Measurements from ENCODE around the gene SESTD1. TPM values are rescaled to one million over a fixed set of nuclear protein-coding genes. Genes with fewer than 3 reads are reported as not detected.

Gene SESTD1
- total RNA-seq, 6 experiments from 2014 or later = 19.7 to 26.6 (median 24.3) TPM

DNA sequence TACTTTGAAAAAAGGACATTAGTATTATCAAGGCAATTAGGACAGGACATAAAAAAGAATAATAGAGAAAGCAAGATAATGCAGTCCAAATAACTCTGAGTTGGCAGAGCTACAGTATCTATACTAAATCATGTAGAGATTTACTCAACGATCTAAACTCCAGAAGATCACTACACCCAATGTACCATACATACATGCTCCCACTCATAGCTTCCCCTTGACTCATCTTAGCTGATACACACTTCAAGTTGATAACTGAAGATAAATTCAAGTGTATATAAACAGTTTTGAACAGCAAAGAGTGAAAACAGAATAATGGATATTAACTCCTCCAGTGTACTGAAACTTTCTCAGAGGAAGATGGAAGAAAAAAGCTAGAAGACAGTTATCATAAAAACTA lies 78.5 kb downstream of the SESTD1 start:
- Mint-ChIP-seq H3K36me3 (ENCODE audit: low read depth) (peaks cover 30% of the 10 kb centered on the region), H3K9me3 (peaks cover 10% of the 10 kb centered on the region; the same call in 1 of the 2 replicates), H3K4me3 (no peak overlapping the region), H3K27me3 (ENCODE audit: insufficient read depth) (no peaks in the 10 kb centered on the region), H3K4me1 (ENCODE audit: low read depth) (peaks cover 19% of the 10 kb centered on the region), H3K27ac (no peak overlapping the region)
- DNase-seq = peak; percentile 12
- TF ChIP-seq, protein P1, sequence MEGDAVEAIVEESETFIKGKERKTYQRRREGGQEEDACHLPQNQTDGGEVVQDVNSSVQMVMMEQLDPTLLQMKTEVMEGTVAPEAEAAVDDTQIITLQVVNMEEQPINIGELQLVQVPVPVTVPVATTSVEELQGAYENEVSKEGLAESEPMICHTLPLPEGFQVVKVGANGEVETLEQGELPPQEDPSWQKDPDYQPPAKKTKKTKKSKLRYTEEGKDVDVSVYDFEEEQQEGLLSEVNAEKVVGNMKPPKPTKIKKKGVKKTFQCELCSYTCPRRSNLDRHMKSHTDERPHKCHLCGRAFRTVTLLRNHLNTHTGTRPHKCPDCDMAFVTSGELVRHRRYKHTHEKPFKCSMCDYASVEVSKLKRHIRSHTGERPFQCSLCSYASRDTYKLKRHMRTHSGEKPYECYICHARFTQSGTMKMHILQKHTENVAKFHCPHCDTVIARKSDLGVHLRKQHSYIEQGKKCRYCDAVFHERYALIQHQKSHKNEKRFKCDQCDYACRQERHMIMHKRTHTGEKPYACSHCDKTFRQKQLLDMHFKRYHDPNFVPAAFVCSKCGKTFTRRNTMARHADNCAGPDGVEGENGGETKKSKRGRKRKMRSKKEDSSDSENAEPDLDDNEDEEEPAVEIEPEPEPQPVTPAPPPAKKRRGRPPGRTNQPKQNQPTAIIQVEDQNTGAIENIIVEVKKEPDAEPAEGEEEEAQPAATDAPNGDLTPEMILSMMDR (IDR thresholded peaks at IDR 0.05) = no peak

DNA sequence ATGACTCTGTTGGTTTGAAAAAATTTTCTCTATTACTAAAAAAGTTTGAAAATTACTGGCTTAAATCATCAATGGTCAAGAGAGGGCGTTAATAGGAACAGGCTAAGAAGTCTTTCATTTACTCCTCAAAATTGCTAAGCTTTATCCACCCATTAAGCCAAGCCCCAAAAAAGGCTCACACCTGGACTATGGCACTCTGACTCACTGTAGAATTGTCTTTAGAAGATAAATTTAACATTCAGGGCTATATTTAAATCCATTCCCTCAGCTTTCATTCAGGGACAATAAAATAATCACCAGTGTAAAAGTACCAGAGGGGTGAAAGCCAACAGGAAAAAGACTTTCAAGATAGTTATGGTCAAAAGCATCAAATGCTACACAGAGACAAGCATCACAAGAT lies 80.0 kb downstream of the SESTD1 start:
- H3K4me3 Mint-ChIP-seq = no peak overlapping the region
- no peak overlapping the region for H3K27ac Mint-ChIP-seq
- H3K36me3 Mint-ChIP-seq (ENCODE audit: low read depth) = peaks cover 23% of the 10 kb centered on the region
- peaks cover 5% of the 10 kb centered on the region; the same call in 1 of the 2 replicates for H3K9me3 Mint-ChIP-seq
- H3K4me1 Mint-ChIP-seq (ENCODE audit: low read depth) = peaks cover 21% of the 10 kb centered on the region
- no peaks in the 10 kb centered on the region for H3K27me3 Mint-ChIP-seq (ENCODE audit: insufficient read depth)
- TF ChIP-seq, protein P1 (IDR thresholded peaks at IDR 0.05) = no peak
- no peak for DNase-seq

DNA sequence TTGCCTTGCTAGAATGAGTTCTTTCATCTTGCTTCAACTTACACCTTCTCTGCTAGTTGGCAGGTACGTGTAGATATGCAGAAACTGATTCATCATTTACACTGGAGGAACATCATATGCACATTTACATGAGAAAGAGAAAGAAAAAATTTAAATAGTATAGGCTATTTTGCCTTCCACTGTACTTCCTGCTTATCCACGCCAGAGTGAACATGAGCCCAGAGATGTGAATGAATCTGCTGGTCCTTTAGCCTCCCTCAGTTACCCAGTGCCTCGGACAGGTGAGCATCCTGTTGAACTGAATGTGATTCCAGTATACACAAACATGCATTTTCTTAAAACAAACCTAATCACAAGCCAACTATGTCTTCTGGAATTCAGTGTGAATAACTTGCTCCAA lies 83.6 kb downstream of the SESTD1 start:
- Mint-ChIP-seq H3K4me1 (ENCODE audit: low read depth) (peaks cover 14% of the 10 kb centered on the region), H3K36me3 (ENCODE audit: low read depth) (peaks cover 6% of the 10 kb centered on the region), H3K4me3 (no peak overlapping the region), H3K27ac (no peak overlapping the region), H3K9me3 (no peaks in the 10 kb centered on the region), H3K27me3 (ENCODE audit: insufficient read depth) (no peaks in the 10 kb centered on the region)
- TF ChIP-seq, protein P1 (IDR thresholded peaks at IDR 0.05) = no peak
- DNase-seq = no peak

DNA sequence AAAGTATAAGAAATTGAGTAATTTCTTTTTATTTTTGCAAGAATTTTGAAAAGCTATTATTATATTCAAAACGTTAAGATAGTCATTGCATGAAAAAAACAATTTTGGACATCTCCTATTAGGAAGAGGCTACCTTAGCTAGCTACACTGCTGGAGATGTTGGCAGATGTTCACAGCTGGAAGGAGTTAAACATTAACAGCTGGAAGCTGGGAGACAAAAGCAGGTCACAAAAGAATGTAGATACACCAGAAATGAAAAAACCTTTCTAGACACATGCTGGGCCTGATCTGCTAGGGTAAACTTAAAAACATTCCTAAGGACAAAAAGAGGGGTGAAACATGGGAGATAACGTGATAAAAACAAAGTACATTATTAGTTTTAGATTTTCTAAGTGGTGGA lies 84.4 kb downstream of the SESTD1 start:
- TF ChIP-seq, protein P1 (IDR thresholded peaks at IDR 0.05) = no peak
- H3K4me1 Mint-ChIP-seq (ENCODE audit: low read depth) = peaks cover 13% of the 10 kb centered on the region
- no peak overlapping the region for H3K27ac Mint-ChIP-seq
- H3K27me3 Mint-ChIP-seq (ENCODE audit: insufficient read depth) = no peaks in the 10 kb centered on the region
- H3K9me3 Mint-ChIP-seq = no peaks in the 10 kb centered on the region
- no peak overlapping the region for H3K4me3 Mint-ChIP-seq
- H3K36me3 Mint-ChIP-seq (ENCODE audit: low read depth) = peaks cover 12% of the 10 kb centered on the region
- DNase-seq = no peak

DNA sequence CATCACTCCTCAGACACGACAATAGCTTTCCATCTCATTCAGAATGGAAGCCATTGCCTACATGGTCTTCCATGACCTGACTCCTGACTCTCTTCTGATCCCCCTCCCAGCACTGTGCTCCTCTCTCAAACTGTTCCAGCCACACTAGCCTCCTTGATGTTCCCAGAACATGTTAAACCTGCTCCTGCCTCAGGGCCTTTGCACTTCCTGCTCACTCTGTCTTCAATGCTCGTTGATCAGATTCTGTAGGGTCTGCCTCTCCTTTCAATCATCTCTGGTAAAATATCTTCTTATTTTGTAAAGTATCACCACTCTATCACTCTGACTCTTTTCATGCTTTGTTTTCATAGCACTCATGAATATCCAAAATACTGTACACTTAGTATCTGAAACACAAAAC lies 84.9 kb downstream of the SESTD1 start:
- H3K4me1 Mint-ChIP-seq (ENCODE audit: low read depth) = peaks cover 13% of the 10 kb centered on the region
- DNase-seq = no peak
- no peaks in the 10 kb centered on the region for H3K27me3 Mint-ChIP-seq (ENCODE audit: insufficient read depth)
- no peak overlapping the region for H3K27ac Mint-ChIP-seq
- TF ChIP-seq, protein P1 (IDR thresholded peaks at IDR 0.05) = no peak
- H3K36me3 Mint-ChIP-seq (ENCODE audit: low read depth) = peaks cover 12% of the 10 kb centered on the region
- no peaks in the 10 kb centered on the region for H3K9me3 Mint-ChIP-seq
- no peak overlapping the region for H3K4me3 Mint-ChIP-seq

DNA sequence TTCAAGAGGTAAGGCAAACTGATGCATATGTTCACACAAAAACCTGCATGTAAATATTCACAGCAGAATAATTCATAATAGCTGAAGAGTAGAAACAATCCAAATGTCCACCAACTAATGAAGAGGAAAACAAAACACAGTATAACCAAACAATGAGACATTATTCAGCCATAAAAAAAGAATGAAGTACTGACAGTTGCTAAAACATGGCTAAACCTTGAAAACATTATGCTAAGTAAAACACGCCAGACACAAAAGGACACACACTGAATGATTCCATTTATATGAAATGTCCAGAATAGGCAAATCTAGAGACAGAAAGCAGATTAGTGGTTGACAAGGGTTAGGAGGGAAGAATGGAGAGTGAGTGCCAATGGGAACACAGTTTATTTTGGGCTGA lies 86.9 kb downstream of the SESTD1 start:
- TF ChIP-seq, protein P1 (IDR thresholded peaks at IDR 0.05) = no peak
- DNase-seq = no peak
- H3K27me3 Mint-ChIP-seq (ENCODE audit: insufficient read depth) = no peaks in the 10 kb centered on the region
- no peak overlapping the region for H3K27ac Mint-ChIP-seq
- no peak overlapping the region for H3K4me3 Mint-ChIP-seq
- no peaks in the 10 kb centered on the region for H3K9me3 Mint-ChIP-seq
- peaks cover 13% of the 10 kb centered on the region for H3K4me1 Mint-ChIP-seq (ENCODE audit: low read depth)
- H3K36me3 Mint-ChIP-seq (ENCODE audit: low read depth) = peaks cover 12% of the 10 kb centered on the region
